CD1c-positive myeloid dendritic cell (primary cell): ENCODE data around the gene SLC26A6.

Experiments
- DNase-seq: peaks from one replicate; pipeline ENCODE4 v3.0.0-alpha.2; 2016; ENCODE audit errors: extremely low spot score

The SLC26A6 gene

DNA sequence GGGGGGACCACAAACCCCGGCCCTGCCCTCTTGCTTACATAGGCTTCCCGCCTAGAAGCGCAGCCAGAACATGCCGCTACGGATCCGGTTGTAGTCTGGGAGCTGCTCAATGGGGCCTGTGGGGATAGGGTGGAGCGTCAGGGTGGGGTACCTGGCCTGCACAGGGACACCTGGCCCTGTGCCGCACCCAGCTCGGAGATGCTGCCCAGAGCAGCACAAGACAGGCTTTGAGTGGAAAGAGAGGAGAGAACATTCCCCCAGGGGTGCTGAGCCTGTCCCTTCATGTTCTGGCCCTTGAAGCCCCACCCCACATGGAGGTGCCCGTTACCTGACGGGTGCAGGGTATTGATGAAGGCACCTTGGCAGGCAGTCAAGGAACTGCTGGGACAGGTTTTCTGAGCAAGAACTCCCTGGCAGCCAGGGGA is 36.2 kb downstream of the SLC26A6 start:
- DNase-seq = no peak

DNA sequence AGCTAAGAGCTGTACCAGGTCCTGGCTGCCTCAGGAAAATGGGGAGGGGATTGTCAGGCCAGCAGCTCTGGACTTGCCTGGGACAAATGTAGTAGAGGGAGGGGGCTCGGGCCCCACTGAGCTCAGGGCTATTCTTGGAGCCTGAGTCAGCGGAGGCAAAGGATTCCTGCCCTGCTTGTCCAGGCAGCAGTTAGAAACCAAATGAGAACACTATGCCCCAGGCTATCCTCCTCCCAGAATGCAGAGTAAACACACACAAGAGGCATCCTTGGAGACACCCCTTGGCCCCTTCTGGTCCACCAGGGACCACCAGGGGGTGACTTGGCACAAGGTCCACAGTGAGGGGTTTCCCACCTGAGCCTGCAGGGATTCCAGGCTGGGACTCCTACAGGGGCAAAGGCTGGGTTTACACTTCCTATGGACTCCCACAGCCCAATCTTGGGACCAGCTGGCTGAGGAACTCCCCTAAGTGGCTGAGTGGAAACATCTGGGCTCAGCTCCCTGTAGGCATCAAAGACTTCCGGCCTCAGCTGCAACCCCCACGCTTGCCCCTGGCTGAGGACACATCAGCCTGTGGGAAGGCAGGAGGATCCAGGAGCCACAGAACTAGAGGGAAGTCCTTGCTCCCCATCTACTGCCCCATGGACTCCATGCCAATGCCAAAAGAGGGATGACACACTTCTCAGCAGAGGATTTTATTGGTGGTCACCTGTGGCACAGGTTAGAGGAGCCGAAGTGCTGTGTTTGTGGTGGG is 36.8 kb downstream of the SLC26A6 start:
- no peak for DNase-seq

DNA sequence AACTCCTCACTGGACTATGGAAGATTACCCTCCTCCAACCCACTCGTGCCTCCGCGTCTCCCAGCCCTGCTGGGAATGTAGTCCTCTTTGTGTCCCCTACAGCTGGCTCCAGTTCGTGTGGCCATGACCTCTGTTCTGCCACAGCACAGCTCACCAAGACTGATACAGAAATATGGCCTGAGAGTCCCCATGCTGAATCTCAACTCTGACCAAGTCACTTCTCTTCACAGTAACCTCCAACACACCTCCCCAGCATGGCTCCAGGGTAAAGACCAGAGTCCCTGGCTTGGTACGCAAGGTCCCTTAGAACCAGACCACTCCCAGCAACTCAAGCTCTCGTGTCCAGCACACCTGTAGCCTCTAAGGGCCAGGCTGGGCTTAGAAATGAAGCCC is 37.9 kb downstream of the SLC26A6 start:
- DNase-seq = no peak

DNA sequence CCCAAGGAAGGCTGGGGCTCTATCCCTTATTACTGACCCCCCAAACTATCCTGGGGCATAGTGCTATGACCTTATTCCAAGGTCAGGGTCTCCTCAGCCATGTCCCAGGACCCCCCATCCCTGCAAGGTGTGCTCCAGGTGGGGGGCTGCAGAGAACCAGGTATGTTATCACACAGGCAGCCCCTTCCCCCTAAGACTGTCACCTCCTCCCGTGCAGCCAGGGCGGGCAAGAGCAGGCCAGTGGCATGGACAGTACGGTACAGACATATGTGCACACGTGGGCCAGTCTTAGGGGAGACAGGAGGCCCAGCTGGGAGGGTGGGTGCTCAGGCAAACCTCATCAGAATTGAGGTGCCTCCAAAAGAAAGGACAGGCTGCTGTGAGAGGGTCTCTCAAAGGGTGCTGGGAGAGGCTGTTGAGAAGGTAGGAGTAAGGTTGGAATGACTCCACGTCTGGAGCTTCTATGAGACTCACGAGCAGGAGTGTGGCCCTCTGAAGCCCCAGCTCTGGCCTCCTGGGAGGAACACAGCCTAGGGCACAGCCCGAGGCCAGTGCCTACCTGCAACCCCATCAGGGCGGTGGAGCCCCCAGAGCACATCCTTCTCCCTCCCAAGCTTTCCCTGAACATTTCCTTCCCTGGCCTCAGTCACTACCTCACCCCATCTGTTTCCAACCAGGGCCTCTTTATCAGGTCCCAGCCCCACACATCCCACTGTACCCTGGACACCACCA is 38.4 kb downstream of the SLC26A6 start:
- DNase-seq = no peak

DNA sequence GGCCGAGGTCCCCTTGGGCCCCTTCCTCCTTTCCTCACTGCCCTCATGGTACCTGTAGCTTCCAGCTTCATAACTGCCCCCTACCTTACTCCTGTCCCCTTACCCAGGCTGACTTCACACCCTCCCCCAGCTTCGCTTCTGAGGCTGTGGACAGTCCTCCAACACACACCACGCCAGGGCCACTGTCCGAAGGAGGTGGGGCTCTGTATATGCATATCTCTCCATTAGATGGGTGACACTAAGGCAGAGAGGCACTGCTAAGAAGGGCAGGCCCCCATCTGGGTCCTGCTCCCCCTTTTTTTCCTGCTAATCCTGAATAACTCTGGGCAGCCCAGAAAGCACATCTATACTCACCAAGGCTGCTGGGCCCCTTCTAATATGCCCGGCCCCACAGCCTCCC is 39.1 kb downstream of the SLC26A6 start:
- no peak for DNase-seq

DNA sequence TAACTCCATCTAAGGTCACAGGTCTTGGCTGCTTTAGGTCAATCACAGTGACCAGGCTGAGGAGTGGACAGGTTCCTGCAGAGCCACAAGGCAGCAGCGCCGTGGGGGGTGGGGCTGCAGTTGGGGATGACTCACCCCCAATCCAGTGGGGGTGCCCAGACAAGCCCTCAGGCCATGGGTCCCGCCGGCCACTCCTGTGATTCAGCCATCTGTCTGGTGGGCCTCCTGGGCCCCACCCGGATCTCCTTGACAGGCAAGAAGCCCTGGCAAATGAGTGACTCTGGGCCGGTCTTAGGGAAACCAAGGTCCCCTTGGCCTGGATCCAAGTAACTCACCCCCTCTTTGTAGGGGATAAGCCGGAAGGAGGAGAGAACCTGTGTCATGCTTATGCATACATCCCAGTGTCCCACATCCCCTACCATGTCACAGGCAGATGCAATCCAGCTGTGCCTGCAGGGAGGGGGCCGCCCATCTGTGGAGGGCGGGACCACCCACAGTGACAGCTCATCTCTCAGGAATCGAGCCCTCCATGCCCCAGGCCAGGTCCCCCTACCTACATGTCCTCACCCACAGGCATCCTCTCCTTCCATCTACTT is 39.6 kb downstream of the SLC26A6 start:
- peak; percentile 50 for DNase-seq

DNA sequence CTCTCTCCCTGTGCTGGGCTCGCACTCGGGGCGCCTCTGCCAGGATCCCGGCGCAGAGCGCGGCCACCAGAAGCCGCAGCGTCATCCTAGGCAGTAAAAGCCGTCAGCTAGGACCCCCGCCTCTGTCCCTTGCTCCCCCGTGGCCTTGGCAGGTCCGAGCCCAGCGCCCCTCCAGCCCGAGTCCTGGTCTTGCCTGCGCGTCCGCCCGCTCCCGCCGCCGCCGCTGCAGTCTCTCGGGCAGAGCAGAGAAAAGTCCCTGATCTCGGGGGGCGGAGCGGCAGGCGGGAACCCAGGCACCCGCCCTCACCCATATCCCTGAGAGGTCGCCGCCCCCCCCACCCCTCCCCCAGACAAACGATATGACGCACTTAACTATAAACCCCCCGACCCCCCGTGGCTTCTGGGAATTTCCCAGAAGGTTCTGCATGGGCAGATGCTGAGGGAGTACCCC is 40.2 kb downstream of the SLC26A6 start, which contains the start of gene COL7A1:
Gene COL7A1 (minus strand): TSS at position 255 of the 451 bp plus-strand sequence. CDS start 170 bp downstream, at position 85.
- peak; percentile 4 for DNase-seq

DNA sequence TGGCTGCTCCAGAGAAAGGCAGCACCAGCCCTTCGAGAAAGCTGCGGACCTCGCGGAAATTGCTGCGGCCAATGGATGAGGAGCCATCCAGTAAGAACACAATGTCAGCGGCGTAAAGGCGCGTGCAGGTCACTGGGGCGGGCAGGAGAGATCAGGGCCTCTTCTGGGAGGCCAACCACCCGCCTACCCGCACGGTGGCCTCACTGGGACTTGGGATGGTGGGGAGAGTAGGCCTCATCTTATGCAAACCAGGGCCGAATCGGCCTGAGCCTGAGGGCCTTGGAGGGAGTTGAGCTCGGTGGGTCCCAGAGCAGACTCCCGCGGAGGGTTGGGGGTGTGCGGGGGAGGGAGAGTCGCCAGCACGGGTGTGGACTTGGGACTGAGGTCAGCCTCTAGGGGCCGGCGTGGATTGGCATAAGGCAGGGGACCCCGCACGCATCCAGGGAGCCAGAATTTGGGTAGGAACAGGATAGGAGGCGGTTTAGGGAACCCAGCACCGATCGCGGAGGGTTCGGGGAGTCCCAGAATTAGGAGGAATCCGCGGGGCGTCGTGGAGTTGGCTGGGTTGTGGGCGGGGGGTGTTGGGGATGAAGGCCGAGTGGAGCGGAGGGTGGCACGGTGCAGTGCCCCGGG is 40.7 kb downstream of the SLC26A6 start:
- DNase-seq = no peak

DNA sequence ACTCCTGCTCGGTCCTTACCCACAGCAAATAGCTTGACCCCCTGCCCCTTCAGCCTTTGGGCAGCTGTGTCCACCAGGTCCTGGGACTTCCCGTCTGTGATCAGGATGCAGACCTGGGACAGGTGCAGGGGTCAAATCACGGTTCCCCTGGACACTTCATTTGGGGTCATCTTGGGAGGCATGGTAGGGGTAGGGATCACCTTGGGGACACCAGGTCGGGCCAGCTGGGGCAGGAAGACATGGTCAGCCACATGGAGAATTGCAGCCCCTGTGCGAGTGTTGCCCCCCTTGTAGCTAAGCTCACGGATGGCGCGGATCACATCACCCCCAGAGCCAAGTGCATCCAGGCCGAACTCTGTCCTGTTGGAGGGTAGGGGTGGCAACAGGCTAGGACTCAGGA is 41.9 kb downstream of the SLC26A6 start:
- DNase-seq = no peak

DNA sequence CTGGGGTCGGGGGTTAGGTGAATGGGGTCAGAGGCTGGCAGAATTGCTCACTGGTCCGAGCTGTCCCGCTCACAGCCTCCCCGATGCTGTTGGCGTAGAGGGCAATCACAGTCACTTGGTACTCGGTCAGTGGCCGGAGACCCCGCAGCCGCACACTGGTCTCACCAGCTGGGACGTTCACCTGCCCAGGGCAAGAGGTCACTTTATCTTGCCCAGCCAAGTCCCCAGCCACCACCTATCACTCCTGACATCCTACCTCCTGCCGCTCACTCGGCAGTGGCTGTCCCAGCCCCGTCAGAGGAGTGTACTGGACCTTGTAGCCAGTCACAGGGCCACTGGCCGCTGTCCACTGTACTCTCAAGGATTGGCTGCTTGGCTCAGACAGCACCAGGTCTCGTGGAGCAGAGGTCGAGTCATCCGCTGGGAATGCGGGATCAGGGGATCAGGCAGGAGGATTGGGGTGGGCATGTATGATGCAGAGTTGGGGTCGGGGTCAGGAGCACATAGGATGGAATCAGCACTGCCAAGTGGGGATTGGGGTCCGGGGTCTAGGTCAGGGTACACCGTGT is 42.7 kb downstream of the SLC26A6 start:
- no peak for DNase-seq

DNA sequence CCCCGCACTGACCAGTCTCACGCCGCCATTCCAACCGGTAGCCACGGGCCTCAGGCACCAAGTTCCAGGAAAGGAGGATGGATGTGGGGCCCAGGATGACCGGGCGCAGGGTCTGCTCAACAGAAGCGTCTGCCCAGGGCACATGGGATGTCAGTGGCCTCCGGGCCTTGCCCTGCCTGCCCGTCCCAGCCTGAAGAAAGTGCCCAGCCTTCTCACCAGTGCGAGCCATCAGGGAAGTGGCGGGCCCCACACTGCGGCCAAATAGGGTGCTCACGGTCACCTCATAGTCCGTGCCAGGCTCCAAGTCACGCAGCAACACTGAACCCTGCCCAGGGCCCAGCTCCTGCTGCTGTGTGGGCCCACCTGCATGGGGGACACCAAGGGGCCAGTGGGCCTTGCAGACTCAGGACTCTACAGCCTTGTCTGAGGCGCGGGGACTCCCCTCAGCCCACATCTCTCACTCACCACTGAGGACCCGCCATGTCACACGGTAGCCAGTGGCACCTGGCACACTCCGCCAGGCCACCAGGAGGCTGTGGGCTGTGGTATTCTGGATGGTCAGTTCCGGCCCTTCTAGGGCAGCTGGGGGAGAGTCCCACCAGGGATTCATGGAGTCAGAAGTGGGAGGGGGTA is 43.3 kb downstream of the SLC26A6 start:
- no peak for DNase-seq

DNA sequence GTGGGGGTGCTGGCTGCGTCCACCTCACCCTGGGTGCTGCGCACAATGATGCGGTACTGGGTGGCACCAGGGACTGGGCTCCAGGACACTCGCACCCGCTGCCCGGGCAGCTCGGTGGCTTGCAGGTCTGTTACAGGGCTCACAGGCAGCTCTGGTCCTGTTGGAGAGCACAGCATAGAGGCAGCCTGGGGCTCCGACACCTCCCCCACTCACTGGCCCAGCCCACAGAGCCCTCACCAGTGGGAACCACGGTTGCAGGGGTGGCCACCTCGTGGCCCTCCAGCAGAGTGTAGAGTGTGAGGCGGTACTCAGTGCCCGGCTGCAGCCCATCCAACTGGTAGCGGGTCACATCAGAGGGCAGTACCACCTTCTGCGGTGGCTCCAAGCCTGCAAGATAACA is 43.8 kb downstream of the SLC26A6 start:
- no peak for DNase-seq

DNA sequence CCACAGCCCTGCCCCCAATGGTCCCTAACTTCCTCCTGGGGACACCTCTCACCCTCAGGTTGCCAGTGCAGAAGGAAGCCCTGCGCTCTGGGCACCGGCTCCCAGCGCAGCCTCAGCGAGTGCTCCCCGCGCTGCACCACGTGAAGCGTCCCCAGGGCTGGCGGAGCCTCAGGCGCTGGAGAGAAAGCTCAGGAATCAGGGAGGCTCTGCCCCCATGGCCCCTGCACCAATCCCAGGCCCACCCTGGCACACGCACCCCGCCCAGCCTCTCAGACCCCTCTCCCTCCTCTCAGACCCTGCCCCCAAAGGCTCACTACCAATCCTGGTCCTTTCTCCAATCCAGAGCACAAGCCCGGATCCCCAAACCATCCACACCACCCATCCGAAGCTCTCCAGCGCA is 47.0 kb downstream of the SLC26A6 start:
- DNase-seq = no peak

DNA sequence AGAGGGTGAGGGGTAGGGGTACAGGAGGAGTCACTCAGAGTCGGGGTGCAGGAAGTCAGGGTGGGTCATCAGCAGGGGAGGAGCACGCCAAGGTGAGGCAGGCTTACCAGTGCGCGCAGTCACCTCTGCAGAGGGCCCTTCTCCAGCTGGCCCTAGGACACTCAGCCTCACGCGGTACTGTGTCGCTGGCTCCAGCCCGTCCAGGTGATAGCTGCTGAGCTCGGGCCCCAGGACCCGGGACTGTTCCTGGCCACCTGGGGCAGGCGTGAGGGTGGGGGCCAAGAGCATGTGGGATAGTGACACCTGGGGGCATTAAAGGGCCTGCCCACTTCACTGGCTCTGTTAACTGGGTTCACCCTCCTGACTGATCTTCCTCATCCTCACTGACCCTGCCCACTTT is 47.6 kb downstream of the SLC26A6 start:
- no peak for DNase-seq

DNA sequence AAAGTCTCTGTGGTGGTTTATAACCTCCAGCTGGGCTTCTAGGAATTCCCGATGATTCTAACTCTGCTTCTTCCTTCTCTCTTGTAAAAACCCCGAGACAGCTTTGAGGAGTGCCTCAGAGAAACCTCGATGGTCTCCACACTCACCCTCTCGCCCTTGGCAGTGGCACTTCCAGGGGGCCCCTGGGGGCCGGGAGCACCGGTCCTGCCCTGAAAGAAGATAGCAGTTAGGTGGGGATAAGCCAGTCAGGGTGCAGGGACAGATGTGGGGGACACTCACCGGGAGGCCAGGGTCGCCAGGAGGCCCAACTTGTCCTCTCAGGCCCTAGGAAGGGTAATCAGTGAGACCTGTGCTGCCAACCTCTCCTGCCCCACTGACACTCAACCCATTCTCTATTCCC is 49.9 kb downstream of the SLC26A6 start:
- no peak for DNase-seq

DNA sequence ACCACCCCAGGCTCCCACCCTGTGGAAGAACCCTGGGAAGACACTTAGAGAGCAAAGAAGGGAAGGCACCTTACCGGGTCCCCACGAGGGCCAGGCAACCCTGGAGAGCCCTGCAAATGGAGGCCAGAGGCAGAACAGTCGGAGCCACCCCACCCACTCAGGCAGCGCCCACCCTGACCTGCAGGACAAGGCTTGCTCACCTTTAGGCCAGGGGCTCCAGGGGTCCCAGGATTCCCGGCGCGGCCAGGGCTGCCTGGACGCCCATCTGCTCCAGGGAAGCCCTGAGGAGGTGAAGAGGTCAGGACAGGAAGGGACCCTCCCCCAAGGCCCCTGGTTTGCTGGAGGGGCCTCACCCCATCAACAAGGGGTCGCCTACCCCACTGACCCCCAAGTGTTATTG is 50.4 kb downstream of the SLC26A6 start:
- DNase-seq = no peak

DNA sequence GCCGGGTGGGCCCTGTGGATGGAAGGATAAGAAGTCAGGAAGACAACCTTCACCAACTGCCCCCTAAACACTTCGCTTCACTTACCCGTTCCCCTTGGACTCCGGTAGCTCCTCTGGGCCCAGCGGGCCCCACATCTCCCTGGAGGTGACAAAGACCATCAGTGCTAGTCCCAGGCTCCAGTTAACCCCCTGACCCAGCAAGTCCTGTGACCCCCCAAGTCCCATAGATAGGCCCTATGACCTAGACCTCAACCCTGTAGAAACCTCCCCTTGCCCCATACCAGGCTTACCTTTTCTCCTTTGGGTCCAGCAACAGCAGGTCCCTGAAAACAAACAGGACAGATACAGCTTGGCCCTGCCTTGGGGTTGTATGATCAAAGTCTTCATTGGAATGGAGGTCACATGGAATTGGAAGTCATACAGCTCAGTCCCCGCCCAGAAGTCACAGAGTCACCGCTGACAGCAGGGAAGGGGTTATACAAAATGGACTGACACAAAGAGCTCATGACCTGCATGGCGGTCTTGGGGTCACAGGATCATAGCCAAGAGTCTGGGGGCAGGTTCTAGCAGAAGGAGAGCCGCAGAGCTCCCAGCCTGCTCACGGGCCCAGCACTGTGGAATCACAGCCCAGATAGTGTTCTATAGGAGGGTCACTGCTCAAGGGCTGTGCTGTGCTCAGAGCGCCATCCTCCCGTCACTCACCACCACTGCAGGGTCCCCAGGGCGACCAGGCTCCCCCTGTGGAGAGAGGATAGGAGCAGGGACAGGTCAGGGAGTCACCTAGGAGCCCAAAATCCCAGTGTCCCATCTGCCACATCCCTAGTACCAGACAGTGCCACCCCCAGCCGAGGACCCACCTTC is 53.4 kb downstream of the SLC26A6 start:
- DNase-seq = no peak

DNA sequence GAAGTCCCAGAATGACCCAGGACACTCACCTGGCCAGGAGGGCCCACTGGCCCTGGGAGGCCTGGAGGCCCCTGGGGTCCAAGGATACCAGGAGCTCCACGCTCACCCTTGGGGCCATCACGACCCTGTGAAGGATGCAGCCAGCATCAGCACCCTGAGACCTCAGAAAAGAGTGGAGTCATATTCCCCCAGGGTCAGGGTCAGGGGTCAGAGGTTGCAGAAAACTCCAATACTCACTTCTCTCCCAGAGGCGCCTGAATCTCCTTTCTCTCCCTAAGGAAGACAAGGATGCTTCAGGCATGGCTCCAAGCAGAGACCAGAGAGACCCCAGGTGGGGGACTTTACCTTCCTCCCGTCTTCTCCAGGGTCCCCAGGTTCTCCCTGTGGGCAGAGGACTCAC is 58.6 kb downstream of the SLC26A6 start:
- no peak for DNase-seq
